ENCODE measurements around the gene TCP11.

GRCh38 chr6:35088281-35089215 lies 52.6 kb downstream of the TCP11 start:
- TF ChIP-seq EP300 (IDR thresholded peaks at IDR 0.05; ENCODE audit: borderline replicate concordance in 1 of 2, low read depth in 1 of 2, low read length in 1 of 2) (no peak), CTCF (IDR thresholded peaks at IDR 0.05) (no peak), RAD21 (IDR thresholded peaks at IDR 0.05; ENCODE audit: low read length) (no peak), ZBTB33 (IDR thresholded peaks at IDR 0.05; ENCODE audit: borderline replicate concordance, low read depth) (no peak), REST (IDR thresholded peaks at IDR 0.05; ENCODE audit: low read depth, low read length) (no peak), RXRA (IDR thresholded peaks at IDR 0.05; ENCODE audit: borderline replicate concordance, low read depth) (no peak)

All from SK-N-SH (cell line).